IPS-20b (cell line): ENCODE measurements around the gene INHBE.

Experiments used
- H3K27ac ChIP-seq: one replicate; pipeline ENCODE4 v1.5.1; 2013; ENCODE audit warnings: low read length
- H3K27me3 ChIP-seq: 2 replicates; pipeline ENCODE4 v1.6.1; 2013; ENCODE audit warnings: mild to moderate bottlenecking, low read length, inconsistent platforms; ENCODE audit not compliant: insufficient read depth
- H3K36me3 ChIP-seq: 2 replicates; pipeline ENCODE4 v1.6.1; 2013; ENCODE audit warnings: low read depth, mild to moderate bottlenecking, inconsistent platforms, low read length, moderate library complexity; ENCODE audit not compliant: insufficient read depth
- H3K4me1 ChIP-seq: 2 replicates; pipeline ENCODE4 v1.6.1; 2013; ENCODE audit warnings: mild to moderate bottlenecking, control low read depth, inconsistent platforms, low read length, moderate library complexity; ENCODE audit not compliant: insufficient read depth
- H3K4me3 ChIP-seq: 2 replicates; pipeline ENCODE4 v1.5.1; 2013; ENCODE audit warnings: mild to moderate bottlenecking, low read length, inconsistent platforms
- H3K9ac ChIP-seq: 2 replicates; pipeline ENCODE4 v1.6.1; 2013; ENCODE audit warnings: low read depth, mild to moderate bottlenecking, inconsistent platforms, low read length, moderate library complexity
- H3K9me3 ChIP-seq: 2 replicates; pipeline ENCODE4 v1.6.1; 2013; ENCODE audit warnings: mild to moderate bottlenecking, low read depth, low read length, inconsistent platforms; ENCODE audit not compliant: insufficient read depth

The INHBE gene

GRCh38 chr12:57473886-57474285 is 18.8 kb downstream of the INHBE start:
- H3K4me3 ChIP-seq: no peak overlapping the region
- H3K36me3 ChIP-seq: no peaks in the 10 kb centered on the region
- H3K4me1 ChIP-seq: no peaks in the 10 kb centered on the region; the same call in 1 of the 2 replicates
- H3K27me3 ChIP-seq: peaks cover 77% of the 10 kb centered on the region
- no peak overlapping the region for H3K9ac ChIP-seq
- no peak overlapping the region for H3K27ac ChIP-seq
- H3K9me3 ChIP-seq: no peaks in the 10 kb centered on the region

- Histone ChIP-seq H3K9me3 (no peaks in the 10 kb centered on the region), H3K9ac (no peak overlapping the region), H3K4me1 (no peaks in the 10 kb centered on the region; the same call in 1 of the 2 replicates), H3K36me3 (no peaks in the 10 kb centered on the region), H3K27me3 (peaks cover 82% of the 10 kb centered on the region), H3K4me3 (no peak overlapping the region), H3K27ac (no peak overlapping the region)
These were observed 19.3 kb downstream of the INHBE start for GRCh38 chr12:57474430-57474829.

- peaks cover 87% of the 10 kb centered on the region for H3K27me3 ChIP-seq
- H3K27ac ChIP-seq: no peak overlapping the region
- H3K4me3 ChIP-seq: peak overlapping the region; percentile 59
- no peaks in the 10 kb centered on the region for H3K36me3 ChIP-seq
- H3K9me3 ChIP-seq: no peaks in the 10 kb centered on the region
- no peak overlapping the region for H3K9ac ChIP-seq
- H3K4me1 ChIP-seq: no peaks in the 10 kb centered on the region; the same call in 1 of the 2 replicates
These were observed 19.8 kb downstream of the INHBE start for GRCh38 chr12:57474862-57475261.

GRCh38 chr12:57475271-57476161 is 20.4 kb downstream of the INHBE start:
- no peaks in the 10 kb centered on the region for H3K9me3 ChIP-seq
- peaks cover 88% of the 10 kb centered on the region for H3K27me3 ChIP-seq
- no peak overlapping the region for H3K27ac ChIP-seq
- no peak overlapping the region for H3K9ac ChIP-seq
- no peaks in the 10 kb centered on the region for H3K36me3 ChIP-seq
- H3K4me3 ChIP-seq: peak overlapping the region; percentile 59
- H3K4me1 ChIP-seq: no peaks in the 10 kb centered on the region; the same call in 1 of the 2 replicates

- Histone ChIP-seq H3K4me3 (peak overlapping the region; percentile 59; the same call in 1 of the 2 replicates), H3K9me3 (no peaks in the 10 kb centered on the region), H3K27me3 (peaks cover 86% of the 10 kb centered on the region), H3K4me1 (no peaks in the 10 kb centered on the region; the same call in 1 of the 2 replicates), H3K9ac (no peak overlapping the region), H3K27ac (no peak overlapping the region), H3K36me3 (no peaks in the 10 kb centered on the region)
These were observed 21.3 kb downstream of the INHBE start for GRCh38 chr12:57476162-57476992.

- Histone ChIP-seq H3K4me3 (no peak overlapping the region), H3K36me3 (no peaks in the 10 kb centered on the region), H3K27me3 (peaks cover 78% of the 10 kb centered on the region), H3K9me3 (no peaks in the 10 kb centered on the region), H3K27ac (no peak overlapping the region), H3K9ac (no peak overlapping the region), H3K4me1 (peaks cover 4% of the 10 kb centered on the region; the same call in 1 of the 2 replicates)
These were observed 22.0 kb downstream of the INHBE start for GRCh38 chr12:57476993-57477709.

- H3K4me3 ChIP-seq: no peak overlapping the region
- peaks cover 4% of the 10 kb centered on the region; the same call in 1 of the 2 replicates for H3K4me1 ChIP-seq
- no peak overlapping the region for H3K27ac ChIP-seq
- H3K36me3 ChIP-seq: no peaks in the 10 kb centered on the region
- H3K9ac ChIP-seq: no peak overlapping the region
- H3K27me3 ChIP-seq: peaks cover 70% of the 10 kb centered on the region
- no peaks in the 10 kb centered on the region for H3K9me3 ChIP-seq
These were observed 22.9 kb downstream of the INHBE start for GRCh38 chr12:57477710-57478681.

- Histone ChIP-seq H3K9me3 (no peaks in the 10 kb centered on the region), H3K36me3 (no peaks in the 10 kb centered on the region), H3K27me3 (peaks cover 60% of the 10 kb centered on the region), H3K27ac (no peak overlapping the region), H3K9ac (no peak overlapping the region), H3K4me3 (no peak overlapping the region), H3K4me1 (peaks cover 9% of the 10 kb centered on the region; the same call in 1 of the 2 replicates)
These were observed 23.9 kb downstream of the INHBE start for GRCh38 chr12:57479043-57479375.

GRCh38 chr12:57479376-57480115 is 24.4 kb downstream of the INHBE start, which contains the start of gene ARHGAP9:
Gene ARHGAP9 (minus strand): TSS chr12:57479866. CDS start chr12:57479406, 460 bp downstream.
- Histone ChIP-seq H3K27me3 (peaks cover 54% of the 10 kb centered on the region), H3K27ac (no peak within 1 kb of the TSS), H3K9me3 (no peaks in the 10 kb centered on the region), H3K4me3 (no peak within 1 kb of the TSS), H3K4me1 (peaks cover 9% of the 10 kb centered on the region; the same call in 1 of the 2 replicates), H3K36me3 (no peaks in the 10 kb centered on the region), H3K9ac (no peak within 1 kb of the TSS)

GRCh38 chr12:57481671-57482070 is 26.6 kb downstream of the INHBE start:
- H3K4me1 ChIP-seq: peaks cover 9% of the 10 kb centered on the region; the same call in 1 of the 2 replicates
- H3K36me3 ChIP-seq: no peaks in the 10 kb centered on the region
- H3K27me3 ChIP-seq: peaks cover 33% of the 10 kb centered on the region
- H3K4me3 ChIP-seq: no peak overlapping the region
- H3K27ac ChIP-seq: no peak overlapping the region
- no peaks in the 10 kb centered on the region for H3K9me3 ChIP-seq
- no peak overlapping the region for H3K9ac ChIP-seq
